GM12891 (cell line): ENCODE results near the gene GRIK3.

Experiments
- SPI1 ChIP-seq: IDR thresholded peaks from 2 replicates; pipeline ENCODE4 v1.6.1; 2011; ENCODE audit warnings: low read depth, low read length, control low read depth
- TAF1 ChIP-seq: IDR thresholded peaks from 2 replicates; pipeline ENCODE4 v1.6.1; 2011; ENCODE audit warnings: low read depth, low read length, control low read depth

DNA sequence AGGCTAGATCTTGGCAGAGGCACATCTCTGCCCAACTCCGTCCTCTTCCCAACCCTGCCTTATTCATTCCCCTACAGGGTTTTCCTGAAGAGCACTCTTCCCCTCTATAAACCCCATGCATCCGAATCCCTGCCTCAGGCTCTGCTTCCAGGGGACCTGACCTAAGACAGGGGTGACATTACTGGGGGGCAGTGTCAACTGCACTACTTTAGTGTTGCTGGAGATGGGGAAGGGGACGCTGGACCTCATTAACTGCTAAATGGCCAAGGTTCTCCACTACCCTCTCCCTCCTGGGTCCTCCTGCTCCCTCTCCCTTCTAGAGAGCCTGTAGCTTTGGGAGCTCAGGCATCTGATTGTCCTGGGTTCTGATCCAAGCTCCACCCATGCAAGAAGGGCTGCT is 126.2 kb downstream of the GRIK3 start:
- TF ChIP-seq TAF1 (no peak), SPI1 (no peak)
